ENCODE measurements around the gene GOLGA8H.
"Not testable (repeated sequence)": the region's sequence is repeated elsewhere in the genome, so short reads cannot be mapped to it uniquely, and the experiment has no call there.

The GOLGA8H gene, protein sequence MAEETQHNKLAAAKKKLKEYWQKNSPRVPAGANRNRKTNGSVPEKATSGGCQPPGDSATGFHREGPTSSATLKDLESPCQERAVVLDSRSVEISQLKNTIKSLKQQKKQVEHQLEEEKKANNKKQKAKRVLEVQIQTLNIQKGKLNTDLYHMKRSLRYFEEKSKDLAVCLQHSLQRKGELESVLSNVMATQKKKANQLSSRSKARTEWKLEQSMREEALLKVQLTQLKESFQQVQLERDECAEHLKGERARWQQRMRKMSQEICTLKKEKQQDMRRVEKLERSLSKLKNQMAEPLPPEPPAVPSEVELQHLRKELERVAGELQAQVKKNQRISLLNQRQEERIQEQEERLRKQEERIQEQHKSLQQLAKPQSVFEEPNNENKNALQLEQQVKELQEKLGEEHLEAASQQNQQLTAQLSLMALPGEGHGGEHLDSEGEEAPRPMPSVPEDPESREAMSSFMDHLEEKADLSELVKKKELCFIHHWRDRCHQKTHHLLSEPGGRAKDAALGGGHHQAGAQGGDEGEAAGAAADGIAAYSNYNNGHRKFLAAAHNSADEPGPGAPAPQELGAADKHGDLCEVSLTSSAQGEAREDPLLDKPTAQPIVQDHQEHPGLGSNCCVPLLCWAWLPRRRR

DNA sequence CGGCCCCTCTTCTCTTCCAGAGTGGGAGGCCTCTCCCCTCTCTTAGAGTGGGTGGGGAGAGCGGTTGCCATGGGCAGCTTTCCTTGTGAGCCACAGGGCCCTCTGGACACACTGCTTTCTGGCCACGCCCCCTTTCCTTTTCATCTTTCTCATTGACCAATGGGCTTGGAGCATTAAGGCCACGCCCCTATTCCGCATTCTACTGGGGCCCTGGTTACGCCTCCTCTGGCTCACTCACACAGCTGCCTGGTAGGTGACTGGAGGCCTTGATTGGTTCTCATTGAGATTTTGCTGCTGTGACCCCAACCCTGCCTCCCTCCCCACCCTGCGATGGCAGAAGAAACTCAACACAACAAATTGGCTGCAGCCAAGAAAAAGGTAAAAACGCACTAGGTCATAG, at the start of gene GOLGA8H:
Gene GOLGA8H (plus strand): TSS at position 233 of the 400 bp plus-strand sequence. CDS start 98 bp downstream, at position 331.
- not testable (repeated sequence) for DNase-seq

DNA sequence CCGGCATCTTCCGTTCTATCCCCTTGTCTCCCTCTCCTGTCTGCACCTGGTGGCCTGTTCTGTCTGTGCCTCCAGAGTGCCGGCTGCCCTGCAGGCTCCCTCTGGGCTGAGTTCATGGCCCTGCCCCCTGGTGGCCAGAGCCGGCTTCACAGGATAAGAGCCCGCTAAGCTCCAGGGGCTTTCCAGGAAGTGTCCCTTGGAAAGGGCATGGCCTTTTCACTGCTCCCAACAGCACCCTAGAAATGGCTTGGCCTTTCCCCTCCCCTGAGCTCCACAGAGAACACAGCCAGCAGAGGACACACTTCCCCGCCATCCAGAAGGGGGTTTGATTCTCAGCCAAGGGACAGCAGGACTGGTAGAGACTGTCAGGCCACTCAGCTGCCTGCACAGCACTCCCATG, 36.9 kb upstream of the GOLGA8H start:
- not testable (repeated sequence) for DNase-seq

DNA sequence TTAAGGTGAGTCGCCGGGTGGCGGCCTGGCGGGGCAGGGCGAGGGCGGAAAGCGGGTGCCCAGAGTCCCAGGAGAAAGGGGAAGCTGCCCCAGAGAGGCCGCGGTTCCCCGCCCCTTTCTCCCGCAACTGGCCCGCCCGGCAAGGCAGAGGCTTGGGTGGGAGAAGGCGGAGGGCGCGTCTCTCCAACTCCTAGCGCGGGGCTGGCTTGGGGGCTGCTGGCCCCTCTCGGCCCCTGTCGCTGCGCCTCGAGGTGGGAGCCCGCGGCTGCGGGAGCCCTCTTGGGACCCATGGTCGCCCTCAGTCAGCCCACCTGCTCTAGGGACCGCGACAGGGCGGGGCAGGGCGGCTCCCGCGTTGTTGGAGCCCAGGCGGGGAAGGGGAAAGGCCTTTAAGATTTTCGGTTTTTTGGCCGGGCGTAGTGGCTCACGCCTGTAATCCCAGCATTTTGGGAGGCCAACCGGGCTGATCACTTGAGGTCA, 30.8 kb upstream of the GOLGA8H start:
- DNase-seq: not testable (repeated sequence)

DNA sequence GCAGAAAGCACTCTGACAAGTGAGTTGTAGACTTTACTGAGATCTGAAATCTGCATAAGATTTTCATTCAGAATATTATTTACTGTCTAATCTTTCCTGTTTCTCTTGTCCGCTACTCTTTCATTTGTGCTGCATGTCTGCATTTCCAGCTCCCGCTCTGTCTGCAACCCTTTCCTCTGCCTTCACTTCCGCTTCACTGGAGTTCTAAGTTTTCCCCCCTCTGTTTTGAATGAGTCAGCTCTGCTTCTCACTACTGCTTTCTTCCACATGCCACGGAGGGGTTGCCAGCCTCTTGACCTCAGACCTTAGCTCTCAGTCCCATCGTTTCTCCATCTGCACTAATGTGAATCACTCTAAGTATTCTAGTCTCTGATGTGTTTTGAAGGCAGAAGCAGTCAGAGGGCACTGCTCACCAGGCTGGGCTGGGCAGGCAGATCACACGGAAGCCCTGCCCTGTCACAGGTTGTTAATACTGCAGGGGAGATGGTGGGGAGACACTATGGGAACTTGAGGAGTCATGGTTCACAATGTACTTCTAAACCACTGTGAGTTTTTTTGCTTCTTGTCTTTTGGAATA, 24.3 kb upstream of the GOLGA8H start:
- not testable (repeated sequence) for DNase-seq

DNA sequence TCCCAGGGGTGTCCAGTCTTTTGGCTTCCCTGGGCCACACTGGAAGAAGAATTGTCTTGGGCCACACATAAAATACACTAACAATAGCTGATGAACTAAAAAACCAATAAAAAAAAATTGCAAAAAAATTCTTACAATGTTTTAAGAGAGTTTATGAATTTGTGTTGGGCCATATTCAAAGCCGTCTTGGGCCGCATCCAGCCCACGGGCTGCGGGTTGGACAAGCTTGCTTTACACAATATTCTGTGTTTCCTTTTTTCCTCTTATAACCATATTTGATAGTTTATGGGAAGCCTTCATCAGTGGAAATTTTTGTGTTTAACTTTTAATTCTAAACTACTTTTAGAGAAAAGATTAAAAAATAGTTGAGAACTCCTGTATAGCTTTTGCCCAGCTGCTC, 23.1 kb upstream of the GOLGA8H start:
- not testable (repeated sequence) for DNase-seq

DNA sequence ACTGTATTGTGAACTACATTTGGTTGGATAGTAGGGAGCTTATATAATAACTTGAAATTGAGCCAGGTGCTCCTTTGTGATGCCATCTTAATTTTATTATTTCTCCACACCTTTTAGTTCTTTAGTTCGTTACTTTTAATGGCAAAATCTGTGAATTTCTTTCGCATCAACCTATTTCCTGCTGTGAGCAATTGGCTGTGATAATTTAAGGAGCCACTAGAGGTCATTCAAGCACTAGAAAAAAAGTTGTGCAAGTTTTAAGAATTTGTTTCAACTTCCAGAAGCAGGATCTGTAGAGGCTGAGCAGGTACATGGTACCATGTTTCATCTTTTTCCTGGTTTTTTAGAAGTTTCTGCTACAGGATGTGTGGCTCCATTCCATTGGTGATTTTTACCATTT, 4.9 kb upstream of the GOLGA8H start:
- not testable (repeated sequence) for DNase-seq

DNA sequence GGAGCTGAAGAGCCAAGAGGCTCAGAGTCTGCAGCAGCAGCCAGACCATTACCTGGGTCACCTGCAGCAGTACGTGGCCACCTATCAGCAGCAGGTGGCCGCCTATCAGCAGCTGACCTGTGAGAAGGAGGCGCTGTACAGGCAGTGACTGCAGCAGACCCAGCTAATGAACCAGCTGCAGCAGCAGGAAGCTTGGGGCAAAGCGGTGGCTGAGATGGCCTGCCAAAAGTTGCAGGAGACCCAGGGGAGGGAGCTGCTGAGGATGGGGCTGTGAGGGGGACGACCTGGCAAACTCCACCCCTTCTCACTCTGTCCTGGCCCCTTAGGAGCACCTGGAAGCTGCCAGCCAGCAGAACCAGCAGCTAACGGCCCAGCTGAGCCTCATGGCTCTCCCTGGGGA, 8.4 kb downstream of the GOLGA8H start:
- DNase-seq: not testable (repeated sequence)

DNA sequence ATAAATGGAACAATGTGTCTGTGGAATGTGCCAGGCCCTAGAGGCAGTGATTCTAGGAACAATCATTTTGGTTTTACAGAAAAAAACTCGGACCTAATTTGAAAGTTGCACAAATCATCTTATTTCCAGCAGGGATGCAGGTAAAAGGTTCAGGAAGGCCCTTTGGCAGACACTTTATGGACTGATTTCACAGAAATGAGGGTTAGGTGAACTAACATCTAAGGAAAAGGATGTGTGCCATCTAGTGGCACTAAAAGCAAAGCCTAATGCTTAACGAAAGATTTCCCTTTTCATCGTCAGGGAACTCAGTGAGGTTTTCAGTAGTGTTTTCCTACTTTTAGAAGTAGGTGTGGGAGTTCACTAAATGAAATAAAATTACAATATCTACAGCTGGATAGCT, 17.5 kb downstream of the GOLGA8H start:
- DNase-seq: not testable (repeated sequence)

DNA sequence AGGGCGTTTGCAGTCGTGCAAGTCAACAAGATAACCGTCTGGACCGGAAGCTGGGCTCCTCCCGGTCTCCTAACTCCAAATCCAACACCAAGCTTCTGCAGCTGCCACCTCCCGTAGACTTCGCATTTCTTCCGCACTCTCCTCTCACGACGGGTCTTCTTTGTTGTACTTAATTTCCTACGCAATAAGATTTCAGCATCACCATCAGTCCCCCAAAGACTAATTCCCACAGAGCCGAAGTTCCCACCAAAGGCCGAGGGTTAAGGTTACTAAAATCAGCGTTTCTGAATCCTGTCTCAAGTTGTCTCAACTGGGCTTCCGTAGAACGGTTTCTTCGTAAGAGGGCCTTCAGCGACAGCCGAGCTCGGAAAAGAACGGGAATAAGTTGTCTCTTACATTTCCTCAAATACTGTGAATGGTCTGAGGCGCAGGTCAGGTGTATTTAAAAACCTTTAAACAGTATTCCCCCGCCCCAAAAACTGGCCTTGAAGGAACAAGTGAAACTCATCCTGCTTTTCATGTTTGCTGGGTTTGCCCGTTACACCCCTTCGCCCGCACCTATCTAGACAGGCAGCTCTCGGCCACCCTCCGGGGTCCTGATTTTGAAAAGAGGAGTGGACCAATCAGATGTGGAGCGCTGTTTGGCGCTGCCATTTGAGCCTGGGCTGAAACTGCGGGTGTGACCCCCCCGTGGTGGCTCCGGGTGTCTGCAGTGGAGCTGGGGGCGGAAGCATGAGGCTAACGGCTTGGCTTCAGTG, 21.8 kb downstream of the GOLGA8H start, which contains the start of gene ARHGAP11B:
Gene ARHGAP11B (plus strand): TSS at position 693 of the 758 bp plus-strand sequence.
- DNase-seq: not testable (repeated sequence)

DNA sequence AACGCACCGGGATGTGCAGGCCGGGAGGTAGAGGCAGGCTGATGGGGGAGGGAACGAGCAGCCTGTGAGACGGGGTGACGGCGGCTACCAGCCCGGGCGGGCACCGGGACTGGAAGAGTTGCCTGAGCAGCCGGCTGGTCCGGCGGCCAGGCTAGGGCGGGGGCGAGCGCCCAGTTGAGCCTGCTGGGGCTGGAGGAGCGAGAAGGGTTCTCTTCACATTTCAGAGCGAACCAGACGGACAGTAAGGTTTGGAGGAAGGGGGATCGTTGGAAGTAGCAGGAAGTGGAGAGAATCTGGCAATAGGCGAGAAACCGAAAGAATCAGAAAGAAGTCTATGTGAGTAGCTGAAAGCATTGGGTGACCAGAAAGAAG, 22.4 kb downstream of the GOLGA8H start:
- DNase-seq: not testable (repeated sequence)

DNA sequence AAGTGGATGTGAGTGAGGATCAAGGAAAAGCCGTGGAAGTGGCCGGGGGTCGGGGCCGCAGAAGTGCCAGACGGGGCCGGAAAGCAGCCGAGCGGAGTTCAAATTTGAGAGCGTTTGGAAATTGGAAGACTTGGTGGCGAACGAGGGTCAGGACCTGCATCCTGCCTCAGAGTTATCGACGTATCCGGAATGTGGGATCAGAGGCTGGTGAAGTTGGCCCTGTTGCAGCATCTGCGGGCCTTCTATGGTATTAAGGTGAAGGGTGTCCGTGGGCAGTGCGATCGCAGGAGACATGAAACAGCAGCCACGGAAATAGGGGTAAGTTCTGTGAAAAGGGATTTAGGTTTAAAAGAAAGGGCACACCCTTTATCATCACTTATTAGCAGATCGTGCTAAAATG, 22.8 kb downstream of the GOLGA8H start:
- DNase-seq: not testable (repeated sequence)

DNA sequence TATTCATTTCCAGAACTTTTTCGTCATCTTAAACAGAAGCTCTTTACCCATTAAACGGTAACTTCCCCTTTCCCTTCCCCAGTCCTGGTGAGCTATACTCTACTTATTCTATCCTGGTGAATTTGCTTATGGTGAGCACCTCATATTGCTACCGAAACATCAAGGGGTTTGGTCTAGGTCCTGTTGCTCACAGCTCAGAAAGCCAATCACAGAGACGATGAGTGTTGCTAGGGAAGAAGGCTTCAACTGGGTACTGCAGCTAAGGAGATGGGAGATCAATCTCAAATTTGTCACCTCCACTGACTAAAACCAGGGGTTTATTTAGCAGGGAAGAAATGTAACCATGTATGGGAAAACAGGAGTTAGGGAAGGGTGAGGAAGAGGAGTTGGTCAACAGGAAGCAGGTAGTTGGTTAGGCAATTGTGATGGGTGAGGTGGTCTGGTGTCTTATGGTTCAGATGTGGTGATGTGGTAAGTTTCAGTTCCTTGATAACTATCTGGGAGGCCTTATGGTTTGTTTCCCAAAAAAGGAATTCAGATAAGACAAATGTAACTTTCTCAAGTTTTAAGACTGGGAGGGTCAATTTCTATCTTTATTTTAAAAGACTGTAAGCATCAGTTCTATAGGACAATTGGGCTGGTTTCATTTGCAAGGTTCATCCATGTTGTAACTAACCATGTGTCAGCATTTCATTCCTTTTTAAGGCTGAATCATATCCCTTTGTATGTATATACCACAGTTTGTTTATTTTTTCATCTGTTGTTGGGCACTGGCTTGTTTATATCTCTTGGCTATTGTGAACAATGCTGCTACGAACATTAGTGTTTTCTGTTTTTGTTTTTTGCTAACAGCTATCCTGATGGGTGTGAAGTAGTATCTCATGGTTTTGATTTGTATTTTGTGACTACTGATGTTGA, 46.4 kb downstream of the GOLGA8H start:
- DNase-seq: no peak

DNA sequence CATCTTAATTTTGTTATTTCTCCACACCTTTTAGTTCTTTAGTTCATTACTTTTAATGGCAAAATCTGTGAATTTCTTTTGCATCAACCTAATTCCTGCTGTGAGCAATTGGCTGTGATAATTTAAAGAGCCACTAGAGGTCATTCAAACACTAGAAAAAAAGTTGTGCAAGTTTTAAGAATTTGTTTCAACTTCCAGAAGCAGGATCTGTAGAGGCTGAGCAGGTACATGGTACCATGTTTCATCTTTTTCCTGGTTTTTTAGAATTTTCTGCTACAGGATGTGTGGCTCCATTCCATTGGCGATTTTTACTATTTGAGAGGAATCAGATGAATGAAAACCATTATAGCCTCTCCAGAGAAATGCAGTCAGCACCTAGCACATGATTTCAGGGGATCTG, 57.3 kb downstream of the GOLGA8H start:
- DNase-seq: not testable (repeated sequence)

Data from SHP77 treated with DMSO at 0.1 percent for 48 hours (cell line).